MM.1S (cell line): Measurements from ENCODE around the gene SSC5D.

Source experiments
- EZH2 ChIP-seq: fragments of 300-600 bp; sonication (generic); optimal IDR thresholded peaks from 2 replicates; pipeline ENCODE3; 2017; ENCODE audit warnings: low read depth, mild to moderate bottlenecking, antibody characterized with exemption, low read length, mixed read lengths
- EZH2phosphoT487 ChIP-seq: fragments of 300-600 bp; sonication (generic); IDR thresholded peaks from 2 replicates; pipeline ENCODE4 v1.6.1; 2018; ENCODE audit warnings: antibody characterized with exemption, low read length
- TF ChIP-seq, protein P1 (sequence below): fragments of 300-600 bp; sonication (generic); IDR thresholded peaks from 2 replicates; pipeline ENCODE4 v1.5.1; 2016; ENCODE audit warnings: antibody characterized with exemption, low read length, mixed read lengths

- TF ChIP-seq EZH2phosphoT487 (no peak), EZH2 (no peak)
- TF ChIP-seq, protein P1, sequence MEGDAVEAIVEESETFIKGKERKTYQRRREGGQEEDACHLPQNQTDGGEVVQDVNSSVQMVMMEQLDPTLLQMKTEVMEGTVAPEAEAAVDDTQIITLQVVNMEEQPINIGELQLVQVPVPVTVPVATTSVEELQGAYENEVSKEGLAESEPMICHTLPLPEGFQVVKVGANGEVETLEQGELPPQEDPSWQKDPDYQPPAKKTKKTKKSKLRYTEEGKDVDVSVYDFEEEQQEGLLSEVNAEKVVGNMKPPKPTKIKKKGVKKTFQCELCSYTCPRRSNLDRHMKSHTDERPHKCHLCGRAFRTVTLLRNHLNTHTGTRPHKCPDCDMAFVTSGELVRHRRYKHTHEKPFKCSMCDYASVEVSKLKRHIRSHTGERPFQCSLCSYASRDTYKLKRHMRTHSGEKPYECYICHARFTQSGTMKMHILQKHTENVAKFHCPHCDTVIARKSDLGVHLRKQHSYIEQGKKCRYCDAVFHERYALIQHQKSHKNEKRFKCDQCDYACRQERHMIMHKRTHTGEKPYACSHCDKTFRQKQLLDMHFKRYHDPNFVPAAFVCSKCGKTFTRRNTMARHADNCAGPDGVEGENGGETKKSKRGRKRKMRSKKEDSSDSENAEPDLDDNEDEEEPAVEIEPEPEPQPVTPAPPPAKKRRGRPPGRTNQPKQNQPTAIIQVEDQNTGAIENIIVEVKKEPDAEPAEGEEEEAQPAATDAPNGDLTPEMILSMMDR: no peak
Measured at GRCh38 chr19:55462722-55463121, 25.5 kb upstream of the SSC5D start.
